Panc1 (cell line): ENCODE data around the gene WWOX.

Experiments used
- POLR2AphosphoS5 ChIP-seq: IDR thresholded peaks from 2 replicates; pipeline ENCODE4 v1.6.1; 2012; ENCODE audit warnings: mild to moderate bottlenecking, low read depth, low read length, moderate library complexity
- SIN3A ChIP-seq: IDR thresholded peaks from 2 replicates; pipeline ENCODE4 v1.6.1; 2012; ENCODE audit warnings: low read depth, mild to moderate bottlenecking, low read length, moderate library complexity, borderline replicate concordance; ENCODE audit not compliant: insufficient read depth
- TF ChIP-seq, protein P1 (sequence below), 2 experiments: IDR thresholded peaks; 2 replicates each; pipeline ENCODE4 v1.6.1; 2011 to 2012; ENCODE audit warnings: low read depth in 2 of 2, control low read depth in 1 of 2, low read length in 1 of 2, mild to moderate bottlenecking in 1 of 2, moderate library complexity in 1 of 2; ENCODE audit not compliant: insufficient read depth in 1 of 2
- TF ChIP-seq, protein P2 (sequence below): fragments of 450-650 bp; IDR thresholded peaks from 2 replicates; pipeline ENCODE4 v1.5.1; 2017; ENCODE audit warnings: mild to moderate bottlenecking

DNA sequence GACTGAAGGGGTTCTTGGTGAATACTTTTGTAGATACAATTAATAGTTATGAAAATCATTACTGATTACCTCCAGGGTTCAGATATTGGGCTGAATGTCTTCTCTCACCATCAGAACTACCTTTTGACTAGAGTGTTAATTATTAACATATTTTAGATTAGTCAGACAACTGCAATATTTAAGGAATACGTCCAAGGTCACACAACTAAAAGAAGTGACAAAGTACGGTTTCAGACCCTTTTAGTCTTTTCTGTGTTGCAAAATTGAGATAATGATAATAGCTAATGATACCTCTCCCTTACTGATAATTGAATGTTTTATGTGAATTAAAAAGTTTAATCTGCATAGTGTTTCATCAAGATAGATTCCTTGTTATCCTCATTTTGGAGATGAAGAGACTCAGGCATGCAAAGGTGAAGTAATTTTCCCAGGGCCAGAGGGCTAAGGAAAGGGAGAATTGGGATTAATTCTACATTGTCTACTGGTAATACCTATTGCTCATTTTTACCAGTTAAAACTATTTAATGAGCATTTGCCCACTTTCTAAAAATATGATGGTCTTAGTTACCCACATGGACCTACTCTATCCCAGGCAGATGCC, 107.3 kb downstream of the WWOX start:
- TF ChIP-seq, protein P1, sequence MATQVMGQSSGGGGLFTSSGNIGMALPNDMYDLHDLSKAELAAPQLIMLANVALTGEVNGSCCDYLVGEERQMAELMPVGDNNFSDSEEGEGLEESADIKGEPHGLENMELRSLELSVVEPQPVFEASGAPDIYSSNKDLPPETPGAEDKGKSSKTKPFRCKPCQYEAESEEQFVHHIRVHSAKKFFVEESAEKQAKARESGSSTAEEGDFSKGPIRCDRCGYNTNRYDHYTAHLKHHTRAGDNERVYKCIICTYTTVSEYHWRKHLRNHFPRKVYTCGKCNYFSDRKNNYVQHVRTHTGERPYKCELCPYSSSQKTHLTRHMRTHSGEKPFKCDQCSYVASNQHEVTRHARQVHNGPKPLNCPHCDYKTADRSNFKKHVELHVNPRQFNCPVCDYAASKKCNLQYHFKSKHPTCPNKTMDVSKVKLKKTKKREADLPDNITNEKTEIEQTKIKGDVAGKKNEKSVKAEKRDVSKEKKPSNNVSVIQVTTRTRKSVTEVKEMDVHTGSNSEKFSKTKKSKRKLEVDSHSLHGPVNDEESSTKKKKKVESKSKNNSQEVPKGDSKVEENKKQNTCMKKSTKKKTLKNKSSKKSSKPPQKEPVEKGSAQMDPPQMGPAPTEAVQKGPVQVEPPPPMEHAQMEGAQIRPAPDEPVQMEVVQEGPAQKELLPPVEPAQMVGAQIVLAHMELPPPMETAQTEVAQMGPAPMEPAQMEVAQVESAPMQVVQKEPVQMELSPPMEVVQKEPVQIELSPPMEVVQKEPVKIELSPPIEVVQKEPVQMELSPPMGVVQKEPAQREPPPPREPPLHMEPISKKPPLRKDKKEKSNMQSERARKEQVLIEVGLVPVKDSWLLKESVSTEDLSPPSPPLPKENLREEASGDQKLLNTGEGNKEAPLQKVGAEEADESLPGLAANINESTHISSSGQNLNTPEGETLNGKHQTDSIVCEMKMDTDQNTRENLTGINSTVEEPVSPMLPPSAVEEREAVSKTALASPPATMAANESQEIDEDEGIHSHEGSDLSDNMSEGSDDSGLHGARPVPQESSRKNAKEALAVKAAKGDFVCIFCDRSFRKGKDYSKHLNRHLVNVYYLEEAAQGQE (IDR thresholded peaks at IDR 0.05; ENCODE audit: insufficient read depth in 1 of 2, low read depth in 2 of 2, low read length in 1 of 2) = no peak
- TF ChIP-seq, protein P2, sequence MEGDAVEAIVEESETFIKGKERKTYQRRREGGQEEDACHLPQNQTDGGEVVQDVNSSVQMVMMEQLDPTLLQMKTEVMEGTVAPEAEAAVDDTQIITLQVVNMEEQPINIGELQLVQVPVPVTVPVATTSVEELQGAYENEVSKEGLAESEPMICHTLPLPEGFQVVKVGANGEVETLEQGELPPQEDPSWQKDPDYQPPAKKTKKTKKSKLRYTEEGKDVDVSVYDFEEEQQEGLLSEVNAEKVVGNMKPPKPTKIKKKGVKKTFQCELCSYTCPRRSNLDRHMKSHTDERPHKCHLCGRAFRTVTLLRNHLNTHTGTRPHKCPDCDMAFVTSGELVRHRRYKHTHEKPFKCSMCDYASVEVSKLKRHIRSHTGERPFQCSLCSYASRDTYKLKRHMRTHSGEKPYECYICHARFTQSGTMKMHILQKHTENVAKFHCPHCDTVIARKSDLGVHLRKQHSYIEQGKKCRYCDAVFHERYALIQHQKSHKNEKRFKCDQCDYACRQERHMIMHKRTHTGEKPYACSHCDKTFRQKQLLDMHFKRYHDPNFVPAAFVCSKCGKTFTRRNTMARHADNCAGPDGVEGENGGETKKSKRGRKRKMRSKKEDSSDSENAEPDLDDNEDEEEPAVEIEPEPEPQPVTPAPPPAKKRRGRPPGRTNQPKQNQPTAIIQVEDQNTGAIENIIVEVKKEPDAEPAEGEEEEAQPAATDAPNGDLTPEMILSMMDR = no peak
- TF ChIP-seq POLR2AphosphoS5 (no peak), SIN3A (no peak)
